GM21423 (cell line): Measurements from ENCODE around the gene BEND4.
A peak's percentile ranks its signal among the peaks of the same experiment; 100 is the strongest.
"Not testable (repeated sequence)": the region's sequence is repeated elsewhere in the genome, so short reads cannot be mapped to it uniquely, and the experiment has no call there.

ENCODE experiments used
- ATAC-seq: cut with Tn5 transposase; IDR thresholded peaks from one replicate; pipeline ENCODE4 v1.9.1; 2021; ENCODE audit warnings: mild to moderate bottlenecking, moderate library complexity; ENCODE audit not compliant: unreplicated experiment

The BEND4 gene

GRCh38 chr4:42152507-42153504 lies at the start of gene BEND4:
Gene BEND4, minus strand, starts transcription at chr4:42152655. Its CDS starts 512 bp downstream, at chr4:42152143.
- peak; percentile 20 for ATAC-seq

GRCh38 chr4:42197341-42197740 lies 44.9 kb upstream of the BEND4 start:
- no peak for ATAC-seq

GRCh38 chr4:42172921-42173320 lies 20.5 kb upstream of the BEND4 start:
- ATAC-seq: no peak

- no peak for ATAC-seq
Measured at GRCh38 chr4:42172128-42172790, 19.8 kb upstream of the BEND4 start.

GRCh38 chr4:42167709-42168108 lies 15.3 kb upstream of the BEND4 start:
- ATAC-seq: peak; percentile 99

GRCh38 chr4:42166186-42166585 lies 13.7 kb upstream of the BEND4 start:
- ATAC-seq: not testable (repeated sequence)

GRCh38 chr4:42159271-42160001 lies 7.0 kb upstream of the BEND4 start:
- peak; percentile 81 for ATAC-seq

- ATAC-seq: peak; percentile 63
Measured at GRCh38 chr4:42151568-42152506, 618 bp downstream of the BEND4 start.

- peak; percentile 40 for ATAC-seq
Measured at GRCh38 chr4:42150653-42151567, 1.5 kb downstream of the BEND4 start.

- no peak for ATAC-seq
Measured at GRCh38 chr4:42149004-42149403, 3.5 kb downstream of the BEND4 start.

GRCh38 chr4:42148425-42148824 lies 4.0 kb downstream of the BEND4 start:
- ATAC-seq: no peak

- no peak for ATAC-seq
Measured at GRCh38 chr4:42144028-42144427, 8.4 kb downstream of the BEND4 start.

- ATAC-seq: no peak
Measured at GRCh38 chr4:42142591-42142990, 9.9 kb downstream of the BEND4 start.

GRCh38 chr4:42136371-42136770 lies 16.1 kb downstream of the BEND4 start:
- ATAC-seq: no peak

- ATAC-seq: no peak
Measured at GRCh38 chr4:42133006-42133405, 19.4 kb downstream of the BEND4 start.

- ATAC-seq: no peak
Measured at GRCh38 chr4:42132099-42132498, 20.4 kb downstream of the BEND4 start.

GRCh38 chr4:42123071-42123644 lies 29.3 kb downstream of the BEND4 start:
- no peak for ATAC-seq

- no peak for ATAC-seq
Measured at GRCh38 chr4:42122237-42122636, 30.2 kb downstream of the BEND4 start.

GRCh38 chr4:42119886-42120285 lies 32.6 kb downstream of the BEND4 start:
- no peak for ATAC-seq
